Ovary (tissue), 9 donors: ENCODE measurements around the gene TRIM63. TPM values are rescaled to one million over a fixed set of nuclear protein-coding genes. Genes with fewer than 3 reads are reported as not detected.
"Not testable (repeated sequence)": the region's sequence is repeated elsewhere in the genome, so short reads cannot be mapped to it uniquely, and the experiment has no call there.

Source experiments
- DNase-seq, 5 donors: peaks; one replicate each; pipeline ENCODE4 v3.0.0-alpha.2; 2019 to 2020
- H3K27ac ChIP-seq, 2 donors: fragments of 200-600 bp; one replicate each; pipeline versions ENCODE4 v1.5.1 to v1.8.0; 2019 to 2022
- H3K27me3 ChIP-seq: fragments of 200-600 bp; one replicate; pipeline ENCODE4 v1.8.0; 2022
- H3K36me3 ChIP-seq: fragments of 200-600 bp; sonication (generic); one replicate; pipeline ENCODE4 v1.5.1; 2019
- H3K4me1 ChIP-seq: one replicate; pipeline ENCODE4 v1.8.1; 2013; ENCODE audit warnings: mild to moderate bottlenecking, moderate library complexity; ENCODE audit not compliant: insufficient read depth
- H3K4me3 ChIP-seq: fragments of 200-600 bp; sonication (generic); one replicate; pipeline ENCODE4 v1.5.1; 2017
- H3K9me3 ChIP-seq, 2 donors: fragments of 200-600 bp in 1 of 2; sonication (generic) in 1 of 2; one replicate each; pipeline versions ENCODE4 v1.5.1 to v1.8.1; 2013 to 2019; ENCODE audit warnings: mild to moderate bottlenecking in 1 of 2, moderate library complexity in 1 of 2
- EP300 ChIP-seq: sonication (generic); formaldehyde crosslinking; IDR thresholded peaks from one replicate; pipeline ENCODE4 v1.6.1; 2017; ENCODE audit warnings: antibody characterized with exemption
- POLR2A ChIP-seq: fragments of 450-650 bp; IDR thresholded peaks from one replicate; pipeline ENCODE4 v1.6.1; 2017; ENCODE audit warnings: antibody characterized with exemption, mild to moderate bottlenecking, moderate library complexity
- WGBS, 3 donors: extraction: QIAGEN DNeasy Blood & Tissue Kit in 1 of 3; methylation state at CpG; one replicate each; pipeline versions ENCODE4 v1.1.5 to v1.1.7; 2013 to 2017; 5-methylcytosine and 5-hydroxymethylcytosine counted together
- intact Hi-C, 4 donors: fragments of 100-400 bp; cut with DNase I; formaldehyde crosslinking; loops; one replicate each; pipeline versions ENCODE4 v1.11.0 to v1.15.1; 2022 to 2023
- polyA plus RNA-seq, 2 donors: library from polyadenylated mRNA; stranded (reverse); fragments of 200-250 nt in 1 of 2; fragments of 350-450 nt in 1 of 2; fragmentation: Illumina TruSeq in 1 of 2; extraction: RNeasy Lipid Tissue Mini Kit (QIAGEN cat#74804) in 1 of 2; gene quantifications; one replicate each; pipeline ENCODE4 v1.2.3, GENCODE V29; 2013 to 2014
- total RNA-seq, 7 donors: library from RNA; depleted of rRNA in 2 of 7; stranded (reverse); fragments of >200 nt in 2 of 7; fragmentation: NEBNext Ultra II Directional in 3 of 7; extraction: Animal tissue kit (Norgen Biotek cat#: 25700) in 3 of 7; gene quantifications; one replicate each; pipeline versions ENCODE4 v1.1.0 to v1.2.4, GENCODE V29; 2016 to 2023
- TF ChIP-seq, protein P1 (sequence below), 3 donors: fragments of 450-650 bp in 2 of 3; fragments of 200-600 bp in 1 of 3; IDR thresholded peaks; one replicate each; pipeline versions ENCODE4 v1.5.1 to v1.8.0; 2016 to 2022; ENCODE audit warnings: antibody characterized with exemption in 3 of 3, mild to moderate bottlenecking in 1 of 3
- donor health status: DM: no; HTN: no; CAD: no; lungs with moderate emphysema.
- donor health status: DM: no; HTN: no; CAD: no.
- donor health status: Bipolar disorder and iron deficiency.
- donor health status: DM: yes; HTN: yes; CAD: no.
- donor health status: DM: no; HTN: no; CAD: no.
- donor health status: DM: yes; HTN: yes; CAD: no.

The TRIM63 gene
- total and polyA plus RNA-seq, 9 donors: 0.06 to 1.6 (median 0.20) TPM; not detected in 5

- intact Hi-C loops: no loop called here
These were observed 29.0 kb upstream of the TRIM63 start for GRCh38 chr1:26096471-26096870.

DNA sequence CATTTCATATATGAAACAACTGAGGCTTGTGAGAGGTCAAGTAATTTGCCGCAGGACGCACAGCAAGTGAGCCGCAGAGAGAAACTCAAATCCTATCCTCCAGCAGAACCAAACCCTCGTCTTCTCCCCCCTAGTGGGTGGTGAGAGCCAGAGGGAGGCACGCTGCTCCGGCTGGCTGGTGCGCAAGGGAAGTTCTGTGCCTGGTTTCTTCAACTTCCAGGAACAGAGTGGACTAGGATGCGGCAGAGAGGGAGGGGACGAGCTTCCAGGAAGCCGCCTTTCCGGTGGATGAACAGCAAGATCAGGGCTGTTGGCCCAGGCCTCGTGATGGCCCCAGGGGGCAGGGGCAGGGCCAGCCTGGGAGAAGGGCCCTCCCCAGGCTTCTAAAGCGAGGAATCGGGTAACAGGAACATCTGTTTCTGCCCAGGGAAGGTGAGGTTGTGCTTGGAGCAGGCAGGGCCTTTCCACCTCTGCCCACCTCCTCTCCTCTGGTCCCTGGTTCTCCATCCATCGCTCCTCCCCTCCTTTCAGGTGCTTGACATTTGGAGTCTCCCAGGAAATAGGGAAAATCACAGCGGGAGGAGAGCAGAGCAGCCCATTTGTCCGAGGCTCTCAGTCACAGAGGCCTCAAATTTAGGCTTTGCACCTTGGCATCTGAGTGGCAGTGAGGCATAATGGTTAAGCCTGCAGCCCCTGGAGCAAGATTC lies 27.4 kb upstream of the TRIM63 start:
- WGBS, 3 donors: 18 to 23% (median 23%) methylated on average over 17 of the region's 17 CpGs
- intact Hi-C loops: no loop called here
- Histone ChIP-seq H3K36me3 (no peaks in the 10 kb centered on the region), H3K27me3 (no peaks in the 10 kb centered on the region), H3K9me3 (no peaks in the 10 kb centered on the region), H3K27ac (no peak overlapping the region), H3K4me3 (no peak overlapping the region), H3K4me1 (no peaks in the 10 kb centered on the region)
- no peak for TF ChIP-seq EP300
- TF ChIP-seq POLR2A: no peak
- TF ChIP-seq, protein P1, sequence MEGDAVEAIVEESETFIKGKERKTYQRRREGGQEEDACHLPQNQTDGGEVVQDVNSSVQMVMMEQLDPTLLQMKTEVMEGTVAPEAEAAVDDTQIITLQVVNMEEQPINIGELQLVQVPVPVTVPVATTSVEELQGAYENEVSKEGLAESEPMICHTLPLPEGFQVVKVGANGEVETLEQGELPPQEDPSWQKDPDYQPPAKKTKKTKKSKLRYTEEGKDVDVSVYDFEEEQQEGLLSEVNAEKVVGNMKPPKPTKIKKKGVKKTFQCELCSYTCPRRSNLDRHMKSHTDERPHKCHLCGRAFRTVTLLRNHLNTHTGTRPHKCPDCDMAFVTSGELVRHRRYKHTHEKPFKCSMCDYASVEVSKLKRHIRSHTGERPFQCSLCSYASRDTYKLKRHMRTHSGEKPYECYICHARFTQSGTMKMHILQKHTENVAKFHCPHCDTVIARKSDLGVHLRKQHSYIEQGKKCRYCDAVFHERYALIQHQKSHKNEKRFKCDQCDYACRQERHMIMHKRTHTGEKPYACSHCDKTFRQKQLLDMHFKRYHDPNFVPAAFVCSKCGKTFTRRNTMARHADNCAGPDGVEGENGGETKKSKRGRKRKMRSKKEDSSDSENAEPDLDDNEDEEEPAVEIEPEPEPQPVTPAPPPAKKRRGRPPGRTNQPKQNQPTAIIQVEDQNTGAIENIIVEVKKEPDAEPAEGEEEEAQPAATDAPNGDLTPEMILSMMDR (IDR thresholded peaks at IDR 0.05): no peak
- DNase-seq: peak in 3 of 5 donors; percentile 19 to 36 (median 20)

More at GRCh38 chr1:26096471-26096870, 29.0 kb upstream of the TRIM63 start:
- TF ChIP-seq, protein P1 (IDR thresholded peaks at IDR 0.05): no peak
- no peak for TF ChIP-seq EP300
- TF ChIP-seq POLR2A: no peak
- DNase-seq: no peak
- Histone ChIP-seq H3K27me3 (no peaks in the 10 kb centered on the region), H3K9me3 (no peaks in the 10 kb centered on the region), H3K4me3 (no peak overlapping the region), H3K36me3 (no peaks in the 10 kb centered on the region), H3K27ac (no peak overlapping the region), H3K4me1 (no peaks in the 10 kb centered on the region)
- whole genome bisulfite sequencing, 3 donors: 83 to 89% (median 86%) methylated on average over 2 of the region's 2 CpGs

DNA sequence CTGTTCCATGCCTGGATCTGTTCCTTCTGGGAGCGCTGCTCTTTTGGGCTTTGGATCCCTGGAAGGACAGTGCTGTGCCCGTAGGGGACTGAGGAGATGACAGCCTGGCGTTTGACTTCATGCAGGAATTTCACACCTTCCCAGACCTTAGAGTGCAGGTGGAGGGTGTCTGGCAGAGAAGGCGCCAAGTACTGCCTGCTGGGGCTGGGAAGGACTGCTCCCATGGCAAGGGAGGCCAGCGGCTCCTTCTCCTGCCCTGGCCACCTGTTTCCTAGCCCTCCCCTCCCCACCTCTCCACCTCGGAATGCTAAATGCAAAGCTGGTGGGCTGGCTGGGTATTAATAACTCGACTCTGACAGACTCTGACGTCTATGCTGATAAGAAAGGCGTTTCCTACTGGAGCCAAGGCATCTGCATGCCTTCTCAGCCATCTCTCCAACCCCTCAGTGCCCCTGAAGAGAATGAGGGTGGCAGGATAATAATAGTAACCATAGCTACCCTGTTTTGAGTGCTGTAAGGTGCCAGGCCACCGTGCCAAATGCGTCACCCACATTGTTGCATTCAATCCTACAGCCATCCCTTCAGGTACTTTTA lies 26.7 kb upstream of the TRIM63 start:
- TF ChIP-seq POLR2A (no peak), EP300 (no peak)
- TF ChIP-seq, protein P1 (IDR thresholded peaks at IDR 0.05): no peak
- 9 to 18% (median 11%) methylated on average over 11 of the region's 11 CpGs for WGBS, 3 donors
- Histone ChIP-seq H3K4me3 (no peak overlapping the region), H3K27me3 (no peaks in the 10 kb centered on the region), H3K9me3 (no peaks in the 10 kb centered on the region), H3K27ac (no peak overlapping the region), H3K36me3 (no peaks in the 10 kb centered on the region), H3K4me1 (no peaks in the 10 kb centered on the region)
- DNase-seq: no peak
- intact Hi-C loops: no loop called here

- H3K27me3 ChIP-seq, H3K27ac ChIP-seq, intact Hi-C loops, DNase-seq, H3K36me3 ChIP-seq, H3K9me3 ChIP-seq, H3K4me1 ChIP-seq, H3K4me3 ChIP-seq: not testable (repeated sequence)
- 15 to 24% (median 19%) methylated on average over 6 of the region's 6 CpGs for WGBS, 3 donors
These were observed 26.1 kb upstream of the TRIM63 start for GRCh38 chr1:26093569-26093968.

DNA sequence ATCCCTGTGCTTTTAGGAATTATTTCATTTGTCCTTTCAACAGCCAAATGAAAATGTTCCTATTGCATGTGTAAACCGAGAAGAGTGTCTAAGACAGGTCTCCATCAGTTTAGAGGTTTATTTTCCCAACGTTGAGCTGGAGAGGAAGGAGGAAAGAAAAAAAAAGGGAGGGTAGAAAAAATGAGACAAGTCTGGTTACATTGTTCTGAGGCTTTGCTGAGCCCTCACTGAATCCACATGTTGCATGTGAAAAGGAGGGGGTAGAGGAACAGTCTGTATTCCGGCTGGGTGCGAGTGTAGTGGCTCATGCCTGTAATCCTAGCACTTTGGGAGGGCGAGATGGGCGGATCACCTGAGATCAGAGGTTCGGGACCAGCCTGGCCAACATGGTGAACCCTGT lies 25.0 kb upstream of the TRIM63 start:
- DNase-seq: no peak
- TF ChIP-seq EP300 (no peak), POLR2A (no peak)
- TF ChIP-seq, protein P1 (IDR thresholded peaks at IDR 0.05): no peak
- no peaks in the 10 kb centered on the region for H3K9me3 ChIP-seq
- H3K4me1 ChIP-seq: no peaks in the 10 kb centered on the region
- intact Hi-C loops: no loop called here
- 63 to 65% (median 64%) methylated on average over 7 of the region's 7 CpGs for WGBS, 3 donors
- H3K27me3 ChIP-seq: no peaks in the 10 kb centered on the region
- H3K27ac ChIP-seq: no peak overlapping the region
- no peaks in the 10 kb centered on the region for H3K36me3 ChIP-seq
- no peak overlapping the region for H3K4me3 ChIP-seq
